MCF 10A (cell line): Measurements from ENCODE around the gene PTPRN2. TPM values are rescaled to one million over a fixed set of nuclear protein-coding genes. Genes with fewer than 3 reads are reported as not detected.

Experiments
- BruUV-seq: library from RNA; stranded (reverse); fragments of 400-500 nt; replicated peaks from 2 replicates; lab custom pipeline; 2021; lab: Mats Ljungman, UMichigan
- CTCF ChIA-PET: fragments of 300-600 bp; sonication (Branson Sonifier 250); formaldehyde crosslinking; extraction: SDS; loops from one replicate; lab custom pipeline; 2021; ENCODE audit warnings: antibody characterized with exemption, inconsistent platforms; lab: Yijun Ruan, JAX
- POLR2A ChIA-PET: fragments of 300-600, 350-650 bp; sonication (Branson Sonifier 250); formaldehyde crosslinking; extraction: SDS; loops from one replicate; lab custom pipeline; 2020; ENCODE audit warnings: antibody characterized with exemption, inconsistent platforms; lab: Yijun Ruan, JAX
- DNase-seq: peaks from one replicate; pipeline ENCODE4 v3.0.0-alpha.2; 2018; ENCODE audit not compliant: unreplicated experiment
- H3K27ac Mint-ChIP-seq: one replicate; pipeline ENCODE4 v1.8.0; 2022; ENCODE audit warnings: mild to moderate bottlenecking, low read depth, mixed read lengths; ENCODE audit not compliant: unreplicated experiment
- H3K27me3 Mint-ChIP-seq: one replicate; pipeline ENCODE4 v1.8.0; 2022; ENCODE audit warnings: mixed read lengths; ENCODE audit not compliant: insufficient read depth, unreplicated experiment
- H3K36me3 Mint-ChIP-seq: one replicate; pipeline ENCODE4 v1.8.0; 2022; ENCODE audit warnings: mild to moderate bottlenecking, moderate library complexity, mixed read lengths; ENCODE audit not compliant: insufficient read depth, unreplicated experiment
- H3K4me1 Mint-ChIP-seq: one replicate; pipeline ENCODE4 v1.8.0; 2022; ENCODE audit warnings: mixed read lengths; ENCODE audit not compliant: insufficient read depth, unreplicated experiment
- H3K4me3 Mint-ChIP-seq: one replicate; pipeline ENCODE4 v1.8.0; 2022; ENCODE audit warnings: mild to moderate bottlenecking, moderate library complexity, mixed read lengths; ENCODE audit not compliant: unreplicated experiment
- H3K9me3 Mint-ChIP-seq: one replicate; pipeline ENCODE4 v1.8.0; 2022; ENCODE audit warnings: mixed read lengths; ENCODE audit not compliant: unreplicated experiment
- CTCF ChIP-seq: fragments of 200-600 bp; IDR thresholded peaks from one replicate; pipeline ENCODE4 v1.8.0; 2022; ENCODE audit warnings: antibody characterized with exemption, mild to moderate bottlenecking; ENCODE audit not compliant: unreplicated experiment
- intact Hi-C: fragments of 100-400 bp; cut with micrococcal nuclease; formaldehyde crosslinking; loops from 2 replicates; pipeline ENCODE4 v1.14.1; 2022
- total RNA-seq: library from RNA; stranded (reverse); gene quantifications from 2 replicates; pipeline ENCODE4 v1.2.3, GENCODE V29; 2022

The PTPRN2 gene
- total RNA-seq, 1 experiment from 2014 or later: 4.5 TPM

DNA sequence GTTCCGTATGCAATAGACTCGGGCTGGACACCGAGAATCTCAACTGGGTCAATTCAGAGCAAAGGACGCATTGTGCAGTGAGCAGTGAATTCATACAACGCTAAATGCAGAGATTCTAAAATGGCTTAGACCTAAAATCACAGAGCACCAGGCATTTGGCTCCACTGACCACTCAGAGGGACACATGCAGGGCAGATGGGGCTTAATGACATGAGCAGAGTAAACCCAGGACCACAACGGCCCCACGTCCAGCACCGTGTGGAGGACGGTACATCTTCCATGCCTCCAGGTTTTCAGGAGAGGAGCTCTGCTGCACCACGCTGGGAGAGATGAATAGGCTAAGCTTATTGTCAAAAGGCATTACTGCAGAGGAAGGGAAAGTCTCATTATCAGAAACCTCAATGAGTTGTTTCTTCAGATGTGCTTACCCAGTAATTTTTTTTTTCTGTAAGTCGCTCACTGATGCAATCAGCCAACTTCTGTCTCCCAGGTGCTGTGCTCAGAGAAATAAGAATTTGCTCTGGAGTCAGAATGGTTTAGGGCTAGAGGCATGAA, 555.0 kb downstream of the PTPRN2 start:
- peaks cover 23% of the 10 kb centered on the region for H3K9me3 Mint-ChIP-seq
- H3K4me1 Mint-ChIP-seq: no peaks in the 10 kb centered on the region
- intact Hi-C loops: no loop called here
- H3K36me3 Mint-ChIP-seq: no peaks in the 10 kb centered on the region
- no TSS peak for BruUV-seq
- DNase-seq: no peak
- no peaks in the 10 kb centered on the region for H3K27me3 Mint-ChIP-seq
- no peak for TF ChIP-seq CTCF
- ChIA-PET POLR2A (interaction anchor here (0.5 kb wide), 1 partner anchor 235 kb away, joined by 3 read pairs; no protein-coding TSS in a partner anchor), CTCF (no interaction called here)
- H3K27ac Mint-ChIP-seq: no peak overlapping the region
- no peak overlapping the region for H3K4me3 Mint-ChIP-seq

DNA sequence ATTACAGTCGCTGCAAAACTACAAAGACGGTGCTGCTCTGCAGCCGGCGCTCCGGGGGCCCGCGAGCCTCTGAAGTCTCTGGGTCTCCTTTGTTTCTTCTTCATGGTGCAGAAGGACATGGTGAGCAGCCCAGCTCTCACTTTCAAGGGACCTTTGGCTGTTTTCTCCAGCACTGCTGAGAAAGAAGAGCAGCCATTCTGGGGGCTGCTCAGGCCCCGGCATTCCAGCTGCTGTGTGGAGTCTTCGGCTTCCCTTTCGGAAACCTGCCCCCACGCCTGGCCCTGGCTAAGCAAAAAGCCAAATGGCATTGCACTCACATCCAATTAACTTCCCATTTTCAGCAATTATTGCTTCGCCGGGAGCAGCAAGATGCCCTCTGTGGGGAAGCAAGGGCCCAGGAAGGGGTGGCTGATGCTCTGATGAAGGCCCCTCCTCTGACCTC, 555.7 kb downstream of the PTPRN2 start:
- H3K27me3 Mint-ChIP-seq: no peaks in the 10 kb centered on the region
- H3K4me3 Mint-ChIP-seq: no peak overlapping the region
- TF ChIP-seq CTCF: no peak
- H3K27ac Mint-ChIP-seq: no peak overlapping the region
- POLR2A ChIA-PET: no interaction called here
- H3K36me3 Mint-ChIP-seq: no peaks in the 10 kb centered on the region
- DNase-seq: no peak
- peaks cover 23% of the 10 kb centered on the region for H3K9me3 Mint-ChIP-seq
- BruUV-seq: no TSS peak
- intact Hi-C loops: no loop called here
- CTCF ChIA-PET: no interaction called here
- H3K4me1 Mint-ChIP-seq: no peaks in the 10 kb centered on the region

DNA sequence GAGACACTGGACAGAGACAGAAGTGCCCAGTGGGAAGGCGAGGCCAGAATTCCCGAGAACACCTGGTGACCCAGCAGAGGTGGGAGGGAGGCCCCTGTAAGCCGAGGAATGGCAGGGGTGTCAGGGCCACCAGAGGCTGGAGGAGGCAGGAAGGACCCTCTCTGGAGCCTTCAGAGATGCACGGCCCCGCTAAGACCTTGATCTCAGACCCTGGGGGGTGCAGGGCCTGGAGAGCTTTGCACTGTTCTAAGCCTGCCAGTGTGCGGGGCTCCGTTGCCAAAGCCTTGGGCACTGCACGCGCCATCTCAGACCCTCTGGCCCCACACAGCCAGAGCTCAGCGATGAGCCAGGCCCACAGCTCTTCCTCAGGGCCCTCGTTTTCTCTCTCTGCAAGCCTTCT, 557.1 kb downstream of the PTPRN2 start:
- no peak for DNase-seq
- intact Hi-C loops: no loop called here
- no peak for TF ChIP-seq CTCF
- ChIA-PET CTCF (no interaction called here), POLR2A (no interaction called here)
- H3K27me3 Mint-ChIP-seq: no peaks in the 10 kb centered on the region
- no TSS peak for BruUV-seq
- no peaks in the 10 kb centered on the region for H3K4me1 Mint-ChIP-seq
- H3K4me3 Mint-ChIP-seq: no peak overlapping the region
- no peaks in the 10 kb centered on the region for H3K36me3 Mint-ChIP-seq
- peaks cover 23% of the 10 kb centered on the region for H3K9me3 Mint-ChIP-seq
- no peak overlapping the region for H3K27ac Mint-ChIP-seq

DNA sequence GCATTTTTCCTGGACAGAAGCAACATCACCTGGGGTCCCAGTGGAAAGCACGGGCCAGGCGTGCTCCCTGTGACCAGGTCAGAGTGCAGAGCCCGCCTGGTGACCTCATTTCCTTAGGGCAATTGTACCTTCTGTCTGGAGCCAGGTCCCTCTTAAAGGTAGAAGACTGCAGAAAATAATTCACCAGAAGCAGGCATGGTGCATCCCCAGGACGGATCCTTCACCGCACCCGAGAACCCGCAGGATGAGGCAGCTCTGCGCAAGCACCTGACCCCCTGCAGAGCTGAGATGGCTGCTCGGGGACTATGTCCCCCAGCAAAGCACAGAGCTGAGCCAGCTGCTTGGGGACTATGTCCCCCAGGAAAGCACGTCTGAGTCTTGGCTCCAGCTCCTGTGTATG, 557.6 kb downstream of the PTPRN2 start:
- Mint-ChIP-seq H3K27me3 (no peaks in the 10 kb centered on the region), H3K4me3 (no peak overlapping the region), H3K27ac (no peak overlapping the region), H3K9me3 (peaks cover 18% of the 10 kb centered on the region), H3K4me1 (no peaks in the 10 kb centered on the region), H3K36me3 (no peaks in the 10 kb centered on the region)
- no peak for DNase-seq
- no TSS peak for BruUV-seq
- ChIA-PET CTCF (no interaction called here), POLR2A (no interaction called here)
- intact Hi-C loops: no loop called here
- TF ChIP-seq CTCF: no peak
